Measurements from ENCODE around the gene IMPG2.
"Not testable (repeated sequence)": the region's sequence is repeated elsewhere in the genome, so short reads cannot be mapped to it uniquely, and the experiment has no call there.

Gene IMPG2

GRCh38 chr3:101320475-101320874 lies at the start of gene IMPG2:
IMPG2 (minus strand) TSS chr3:101320575; CDS start chr3:101320372, 203 bp downstream.
- DNase-seq (ENCODE audit: low read depth): no peak

GRCh38 chr3:101362406-101362805 lies 42.0 kb upstream of the IMPG2 start:
- DNase-seq (ENCODE audit: low read depth): no peak

- DNase-seq (ENCODE audit: low read depth): no peak
Measured at GRCh38 chr3:101351829-101352228, 31.5 kb upstream of the IMPG2 start.

- no peak for DNase-seq (ENCODE audit: low read depth)
Measured at GRCh38 chr3:101340591-101340990, 20.2 kb upstream of the IMPG2 start.

- no peak for DNase-seq (ENCODE audit: low read depth)
Measured at GRCh38 chr3:101333883-101334282, 13.5 kb upstream of the IMPG2 start.

- no peak for DNase-seq (ENCODE audit: low read depth)
Measured at GRCh38 chr3:101329016-101329673, 8.8 kb upstream of the IMPG2 start.

- DNase-seq (ENCODE audit: low read depth): no peak
Measured at GRCh38 chr3:101325393-101326134, 5.2 kb upstream of the IMPG2 start.

GRCh38 chr3:101319531-101319930 lies 844 bp downstream of the IMPG2 start:
- DNase-seq (ENCODE audit: low read depth): no peak

GRCh38 chr3:101312545-101312944 lies 7.8 kb downstream of the IMPG2 start:
- no peak for DNase-seq (ENCODE audit: low read depth)

- DNase-seq (ENCODE audit: low read depth): no peak
Measured at GRCh38 chr3:101311676-101312075, 8.7 kb downstream of the IMPG2 start.

- DNase-seq (ENCODE audit: low read depth): no peak
Measured at GRCh38 chr3:101310978-101311375, 9.4 kb downstream of the IMPG2 start.

- not testable (repeated sequence) for DNase-seq (ENCODE audit: low read depth)
Measured at GRCh38 chr3:101308147-101308772, 12.1 kb downstream of the IMPG2 start.

- no peak for DNase-seq (ENCODE audit: low read depth)
Measured at GRCh38 chr3:101303836-101304235, 16.5 kb downstream of the IMPG2 start.

GRCh38 chr3:101303089-101303731 lies 17.2 kb downstream of the IMPG2 start:
- DNase-seq (ENCODE audit: low read depth): no peak

GRCh38 chr3:101300073-101300472 lies 20.3 kb downstream of the IMPG2 start:
- DNase-seq (ENCODE audit: low read depth): no peak

- DNase-seq (ENCODE audit: low read depth): no peak
Measured at GRCh38 chr3:101292027-101292426, 28.3 kb downstream of the IMPG2 start.

- no peak for DNase-seq (ENCODE audit: low read depth)
Measured at GRCh38 chr3:101288294-101288693, 32.1 kb downstream of the IMPG2 start.

- DNase-seq (ENCODE audit: low read depth): no peak
Measured at GRCh38 chr3:101284757-101285156, 35.6 kb downstream of the IMPG2 start.

GRCh38 chr3:101281521-101282030 lies 38.8 kb downstream of the IMPG2 start:
- DNase-seq (ENCODE audit: low read depth): no peak

- DNase-seq (ENCODE audit: low read depth): no peak
Measured at GRCh38 chr3:101279765-101280385, 40.5 kb downstream of the IMPG2 start.

GRCh38 chr3:101279162-101279561 lies 41.2 kb downstream of the IMPG2 start:
- DNase-seq (ENCODE audit: low read depth): no peak

GRCh38 chr3:101278727-101279126 lies 41.6 kb downstream of the IMPG2 start:
- DNase-seq (ENCODE audit: low read depth): no peak

Measured in stimulated activated CD8-positive, alpha-beta memory T cell treated with anti-CD3 and anti-CD28 coated beads, Interleukin-15, amount 100 ng/mL, for 24 hours (primary cell).